Stimulated activated memory B cell treated with anti-CD40 and anti-IgM and Interleukin-4, amounts not matched to agents 10 μg/mL and 1 μg/mL and 100 μg/mL, for 72 hours (primary cell): Measurements from ENCODE around the gene CD6.

Experiments
- ATAC-seq: fragments of 150-1000 bp; cut with Tn5 transposase; 2 replicates; pipeline ENCODE4 v1.10.0; 2021
- H3K27ac Mint-ChIP-seq: one replicate; pipeline ENCODE4 v1.8.0; 2022; ENCODE audit warnings: mild to moderate bottlenecking, mixed read lengths
- H3K27me3 Mint-ChIP-seq: one replicate; pipeline ENCODE4 v1.8.0; 2022; ENCODE audit warnings: mixed read lengths
- H3K36me3 Mint-ChIP-seq: one replicate; pipeline ENCODE4 v1.8.0; 2022; ENCODE audit warnings: mixed read lengths
- H3K4me1 Mint-ChIP-seq: one replicate; pipeline ENCODE4 v1.8.0; 2022; ENCODE audit warnings: mixed read lengths
- H3K4me3 Mint-ChIP-seq: one replicate; pipeline ENCODE4 v1.8.0; 2022; ENCODE audit warnings: mild to moderate bottlenecking, moderate library complexity, mixed read lengths
- H3K9me3 Mint-ChIP-seq: one replicate; pipeline ENCODE4 v1.8.0; 2022; ENCODE audit warnings: mixed read lengths

Gene CD6

DNA sequence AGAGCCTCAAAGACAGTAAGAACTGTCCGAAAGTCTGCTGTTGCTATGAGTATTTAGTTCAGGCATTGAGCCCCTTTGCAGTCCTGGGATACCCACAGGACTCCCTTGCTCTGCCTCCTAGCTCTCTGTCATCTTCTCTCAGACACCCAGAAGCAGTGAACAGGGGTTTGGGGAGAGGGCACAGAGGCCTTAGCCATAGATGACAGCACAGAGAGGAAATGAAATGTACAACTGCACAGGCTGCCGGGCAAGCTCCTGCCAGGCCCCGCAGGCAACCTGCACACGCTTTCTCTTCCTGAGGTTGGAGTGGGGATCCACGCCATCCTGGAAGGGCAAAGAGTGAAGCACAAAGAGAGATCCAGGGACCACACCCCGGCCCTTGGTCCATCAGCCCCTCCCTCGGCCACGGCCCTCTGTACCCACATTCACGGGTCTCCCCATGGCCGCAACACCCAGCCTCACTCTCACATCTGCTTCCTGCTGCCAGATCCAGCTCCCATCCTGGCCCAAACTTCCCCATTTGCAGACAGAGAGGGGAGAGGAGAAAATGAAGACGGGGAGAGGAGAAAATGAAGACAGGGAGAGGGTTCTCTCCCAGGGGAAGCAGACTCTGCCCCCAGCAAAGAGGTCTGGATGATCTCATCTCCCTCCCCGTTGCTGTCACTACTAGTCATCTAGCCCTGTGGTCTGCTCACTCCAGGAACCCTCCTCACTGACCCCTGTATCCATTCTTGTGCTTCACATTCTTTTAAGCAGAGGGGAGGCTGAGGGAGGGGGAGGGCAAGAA lies 40.7 kb downstream of the CD6 start:
- ATAC-seq: no peak
- Mint-ChIP-seq H3K9me3 (no peaks in the 10 kb centered on the region), H3K27ac (no peak overlapping the region), H3K36me3 (no peaks in the 10 kb centered on the region), H3K4me1 (peaks cover 27% of the 10 kb centered on the region), H3K27me3 (peaks cover 2% of the 10 kb centered on the region), H3K4me3 (no peak overlapping the region)

DNA sequence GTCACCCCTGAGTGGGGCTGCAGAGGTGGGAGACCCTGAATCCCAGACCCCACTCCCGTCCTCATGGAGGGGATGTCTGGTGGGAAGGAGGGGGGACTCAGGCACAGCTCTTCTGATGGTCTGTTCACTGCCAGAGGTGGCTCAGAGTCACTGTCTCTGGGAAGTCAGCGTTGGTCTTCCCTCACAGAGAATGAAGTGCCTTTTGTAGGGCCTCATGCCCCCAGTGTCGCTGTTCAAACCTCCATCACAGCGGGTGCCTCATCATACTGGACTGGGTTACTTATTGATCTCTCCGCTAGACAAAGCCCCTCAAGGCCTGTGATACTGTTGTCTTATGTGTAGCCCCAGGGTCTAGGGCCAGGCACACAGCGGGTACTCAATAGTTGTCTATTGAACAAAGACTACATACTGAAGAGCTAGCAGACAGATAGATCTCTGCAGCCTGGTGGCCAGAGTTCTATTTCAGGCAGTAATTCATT lies 41.3 kb downstream of the CD6 start:
- no peak for ATAC-seq

DNA sequence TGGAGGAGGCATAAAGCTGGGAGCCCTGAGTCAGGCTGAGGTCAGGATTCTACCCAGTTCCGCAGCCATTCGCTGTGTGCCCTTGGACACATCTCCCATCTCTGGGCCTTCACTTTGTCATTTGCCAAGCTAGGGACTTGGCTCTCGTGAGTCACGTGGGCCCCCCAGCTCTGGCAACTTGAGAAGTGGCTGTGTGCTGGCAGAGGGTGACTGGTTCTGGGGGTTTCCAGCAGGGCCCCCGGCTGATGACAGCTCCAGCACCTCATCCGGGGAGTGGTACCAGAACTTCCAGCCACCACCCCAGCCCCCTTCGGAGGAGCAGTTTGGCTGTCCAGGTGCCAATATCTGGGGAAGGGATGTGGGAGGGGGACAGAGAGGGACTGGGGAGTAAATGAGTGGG lies 46.6 kb downstream of the CD6 start:
- Mint-ChIP-seq H3K9me3 (no peaks in the 10 kb centered on the region), H3K4me3 (no peak overlapping the region), H3K36me3 (no peaks in the 10 kb centered on the region), H3K27me3 (no peaks in the 10 kb centered on the region), H3K4me1 (peaks cover 31% of the 10 kb centered on the region), H3K27ac (no peak overlapping the region)
- no peak for ATAC-seq

More for the DNA sequence above, 41.3 kb downstream of the CD6 start:
- H3K4me1 Mint-ChIP-seq: peaks cover 23% of the 10 kb centered on the region
- no peak overlapping the region for H3K4me3 Mint-ChIP-seq
- no peaks in the 10 kb centered on the region for H3K27me3 Mint-ChIP-seq
- no peak overlapping the region for H3K27ac Mint-ChIP-seq
- no peaks in the 10 kb centered on the region for H3K36me3 Mint-ChIP-seq
- H3K9me3 Mint-ChIP-seq: no peaks in the 10 kb centered on the region

DNA sequence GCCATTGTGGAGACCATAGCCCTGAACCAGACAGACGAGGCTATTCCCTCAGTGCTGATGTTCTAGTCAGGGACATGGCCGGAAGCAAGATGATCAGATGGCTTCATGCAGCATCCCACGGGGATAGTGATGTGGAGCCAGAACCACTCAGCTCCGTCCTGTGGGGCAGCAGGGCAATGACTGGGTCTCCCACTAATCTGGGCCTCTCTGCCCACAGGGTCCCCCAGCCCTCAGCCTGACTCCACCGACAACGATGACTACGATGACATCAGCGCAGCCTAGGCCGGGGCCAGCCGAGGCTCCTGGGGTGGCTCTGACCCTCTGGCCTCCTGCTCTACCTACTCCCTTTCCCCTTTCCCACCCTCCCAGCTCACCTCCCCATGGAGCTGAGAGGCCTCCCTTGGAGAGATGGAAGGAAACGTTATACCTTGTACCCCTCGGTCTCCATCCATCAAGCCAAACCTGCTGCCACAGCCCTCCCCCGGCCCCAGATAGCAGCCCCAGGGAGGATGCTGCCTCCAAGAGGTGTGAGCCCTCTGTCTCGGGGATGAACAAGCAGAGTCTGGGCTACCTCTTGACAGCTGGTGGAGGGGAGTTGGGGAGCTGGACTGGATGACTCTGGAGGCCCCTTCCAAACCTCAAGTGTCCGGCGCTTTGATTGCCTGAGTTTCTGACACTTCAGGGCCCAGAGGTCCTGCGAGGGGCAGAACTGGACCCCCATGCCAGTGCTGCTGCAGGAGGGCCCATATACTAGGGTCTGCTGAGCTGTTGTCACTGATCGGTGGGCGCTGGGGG lies 47.8 kb downstream of the CD6 start:
- Mint-ChIP-seq H3K27me3 (no peaks in the 10 kb centered on the region), H3K4me3 (no peak overlapping the region), H3K4me1 (peaks cover 42% of the 10 kb centered on the region), H3K9me3 (no peaks in the 10 kb centered on the region), H3K36me3 (no peaks in the 10 kb centered on the region), H3K27ac (no peak overlapping the region)
- ATAC-seq: no peak

DNA sequence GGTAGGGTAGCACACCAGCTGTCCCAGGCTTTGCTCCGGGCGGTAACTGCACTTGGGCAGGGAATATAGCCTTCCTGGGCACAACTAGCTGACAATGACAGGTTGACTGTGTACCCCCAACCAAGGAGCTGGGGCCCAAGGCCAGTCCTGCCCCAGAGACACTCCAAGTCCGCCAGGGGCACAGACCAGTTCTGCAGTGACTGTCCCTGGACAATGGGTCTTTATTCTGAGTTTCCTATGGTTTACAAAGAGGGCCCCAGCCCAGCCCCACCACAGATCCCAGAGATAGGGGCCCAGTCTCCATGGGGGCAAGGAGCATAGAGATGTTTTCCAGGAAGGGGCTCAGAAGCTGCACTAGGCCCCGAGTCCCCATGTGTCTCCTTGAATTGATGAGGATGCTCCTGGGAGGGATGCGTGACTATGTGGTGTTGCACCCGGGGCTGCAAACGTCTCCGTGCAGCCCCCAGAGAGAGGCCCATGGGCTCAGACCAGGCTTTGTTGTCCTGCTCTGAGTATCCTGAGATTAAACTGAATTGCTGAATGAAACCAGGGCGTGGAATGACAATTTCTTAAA lies 48.4 kb downstream of the CD6 start:
- Mint-ChIP-seq H3K27ac (no peak overlapping the region), H3K9me3 (no peaks in the 10 kb centered on the region), H3K27me3 (no peaks in the 10 kb centered on the region), H3K4me1 (peaks cover 48% of the 10 kb centered on the region), H3K36me3 (no peaks in the 10 kb centered on the region), H3K4me3 (no peak overlapping the region)
- no peak for ATAC-seq

DNA sequence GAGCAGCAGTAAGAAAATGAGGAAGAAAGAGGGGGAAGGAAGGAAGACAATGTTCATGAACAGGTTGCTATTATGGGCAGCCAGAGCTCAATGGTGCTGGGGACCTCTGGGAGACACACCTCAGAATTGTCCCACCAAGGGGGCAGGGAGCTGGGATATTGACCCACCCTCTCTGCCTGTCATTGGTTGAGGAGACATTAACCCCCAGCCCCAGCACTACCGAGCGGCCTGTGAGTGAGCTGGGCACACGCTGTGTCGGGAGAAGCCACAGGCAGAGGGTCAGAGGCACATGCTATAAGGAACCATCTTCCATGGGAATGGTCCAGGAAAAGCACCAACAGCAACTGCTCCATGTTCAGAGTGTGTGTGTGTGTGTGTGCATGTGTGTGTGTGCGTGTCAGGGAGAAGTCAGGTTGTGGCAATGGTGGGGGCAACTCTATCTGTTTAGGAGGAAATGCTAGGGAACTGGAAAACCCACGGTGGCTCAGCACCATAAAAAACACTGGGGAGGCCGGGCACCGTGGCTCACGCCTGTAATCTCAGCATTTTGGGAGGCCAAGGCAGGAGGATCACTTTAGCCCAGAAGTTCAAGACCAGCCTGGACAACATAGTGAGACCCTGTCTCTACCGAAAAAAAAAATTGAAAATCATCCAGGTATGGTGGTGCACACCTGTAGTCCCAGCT lies 49.2 kb downstream of the CD6 start:
- H3K4me3 Mint-ChIP-seq: peak overlapping the region; percentile 22
- peak overlapping the region; percentile 72 for H3K27ac Mint-ChIP-seq
- no peaks in the 10 kb centered on the region for H3K9me3 Mint-ChIP-seq
- H3K4me1 Mint-ChIP-seq: peaks cover 53% of the 10 kb centered on the region
- no peak for ATAC-seq
- H3K36me3 Mint-ChIP-seq: no peaks in the 10 kb centered on the region
- no peaks in the 10 kb centered on the region for H3K27me3 Mint-ChIP-seq

DNA sequence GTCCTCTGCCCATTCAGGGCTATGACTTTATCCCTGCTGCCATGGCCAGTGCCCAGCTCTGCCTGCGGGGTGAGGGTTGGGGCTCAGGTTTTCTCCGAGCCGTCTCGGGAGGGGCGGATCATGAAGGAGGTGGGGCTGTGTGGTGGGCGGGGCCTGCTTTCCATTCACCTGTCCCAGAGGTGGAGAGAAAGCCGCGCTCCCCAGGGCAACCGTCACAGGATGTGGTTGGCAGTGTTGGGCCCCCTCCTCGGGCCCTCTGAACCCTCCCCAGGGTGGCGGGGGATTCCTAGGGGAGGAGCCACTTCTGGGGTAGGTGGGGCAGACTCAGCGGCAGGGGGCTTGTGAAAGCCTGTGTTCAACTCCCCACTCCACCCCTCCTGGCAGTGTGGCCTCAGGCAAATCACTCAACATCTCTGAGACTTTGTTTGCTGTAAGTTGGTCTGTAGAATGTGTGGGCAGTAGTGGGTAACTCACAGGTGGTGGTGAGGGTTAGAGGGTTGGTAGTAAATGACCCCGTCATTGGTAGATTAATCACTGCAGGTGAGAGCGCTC lies 50.3 kb downstream of the CD6 start:
- no peaks in the 10 kb centered on the region for H3K9me3 Mint-ChIP-seq
- H3K36me3 Mint-ChIP-seq: no peaks in the 10 kb centered on the region
- H3K27me3 Mint-ChIP-seq: no peaks in the 10 kb centered on the region
- H3K4me3 Mint-ChIP-seq: peak overlapping the region; percentile 60
- H3K4me1 Mint-ChIP-seq: peaks cover 63% of the 10 kb centered on the region
- ATAC-seq: peak; percentile 80
- peak overlapping the region; percentile 72 for H3K27ac Mint-ChIP-seq

DNA sequence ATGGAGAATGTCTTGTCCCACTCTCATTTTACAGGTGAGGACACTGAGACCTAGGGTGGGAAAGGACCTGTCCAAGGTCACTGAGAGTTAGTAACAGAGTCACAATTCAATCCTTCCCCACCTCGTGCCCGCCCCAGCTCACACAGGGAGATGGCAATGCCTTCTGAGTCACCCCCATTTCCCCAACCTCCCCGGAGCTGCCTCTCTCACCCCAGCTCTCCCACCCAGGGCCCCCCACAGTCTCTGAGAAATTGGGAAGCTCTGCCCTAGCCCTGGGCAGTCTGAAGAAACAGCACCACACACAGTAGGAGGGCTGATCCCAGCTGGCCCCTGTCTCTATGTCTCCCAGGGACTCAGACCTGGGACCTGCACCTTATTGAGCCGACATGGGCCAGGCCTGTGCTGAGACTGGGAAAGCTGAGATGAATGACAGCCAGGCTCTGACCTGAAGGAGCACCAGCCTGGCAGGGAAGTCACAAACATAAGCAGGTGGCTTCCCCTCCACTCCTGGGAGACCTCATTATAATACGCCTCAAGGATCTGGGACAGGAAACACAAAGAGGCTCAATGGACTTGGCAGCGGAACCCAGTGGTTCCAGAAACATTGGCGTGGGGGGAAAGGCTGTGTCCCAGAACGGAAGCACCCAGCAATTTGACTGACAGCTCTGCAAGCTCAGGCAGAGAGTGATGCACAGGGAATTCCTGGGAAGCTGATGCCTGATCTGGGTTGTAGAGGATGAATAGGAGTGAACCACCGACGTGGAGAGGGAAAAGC lies 51.0 kb downstream of the CD6 start:
- ATAC-seq: no peak
- Mint-ChIP-seq H3K36me3 (no peaks in the 10 kb centered on the region), H3K9me3 (no peaks in the 10 kb centered on the region), H3K27ac (peak overlapping the region; percentile 72), H3K4me1 (peaks cover 71% of the 10 kb centered on the region), H3K27me3 (no peaks in the 10 kb centered on the region), H3K4me3 (no peak overlapping the region)

DNA sequence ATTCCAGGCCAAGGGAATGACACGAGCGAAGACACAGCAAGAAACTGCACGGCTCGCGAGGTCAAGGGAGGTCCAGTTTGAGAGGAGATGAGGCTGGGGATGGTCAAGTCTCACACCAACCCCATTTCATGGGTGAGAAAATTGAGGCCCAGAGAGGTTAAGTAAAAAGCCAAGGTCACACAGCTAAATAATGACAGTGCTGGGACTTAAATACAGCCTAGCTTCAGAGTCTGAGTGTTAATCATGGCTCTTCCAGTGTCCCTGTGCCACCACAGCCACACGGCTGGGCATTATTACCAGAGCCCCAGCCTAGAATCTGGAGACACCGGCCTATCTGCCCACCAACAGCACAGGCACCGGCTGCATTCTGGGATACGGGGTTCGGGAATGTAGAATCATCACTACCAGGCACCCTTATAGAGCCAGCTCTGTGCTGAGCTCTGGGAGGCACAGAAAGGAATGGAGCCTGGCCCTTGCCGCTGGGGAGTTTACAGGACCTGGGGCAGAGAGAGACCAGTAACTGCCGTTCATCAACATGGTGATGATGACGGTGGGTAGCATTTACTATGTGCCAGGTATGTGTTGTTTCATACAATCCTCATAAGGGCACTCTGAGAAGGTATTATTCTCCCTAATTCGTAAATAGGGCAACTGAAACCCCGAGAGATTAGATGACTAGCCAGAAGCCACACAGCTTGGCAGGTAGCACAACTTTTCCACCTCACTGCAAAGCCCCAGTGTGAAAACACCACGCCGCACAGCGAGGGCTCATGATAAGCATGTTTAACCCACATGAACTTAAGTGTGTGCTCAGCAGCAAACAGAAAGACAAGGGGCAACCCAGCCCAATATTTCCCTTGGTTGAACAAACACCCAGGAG lies 51.8 kb downstream of the CD6 start:
- peak; percentile 29 for ATAC-seq
- Mint-ChIP-seq H3K27me3 (no peaks in the 10 kb centered on the region), H3K36me3 (peaks cover 8% of the 10 kb centered on the region), H3K4me3 (no peak overlapping the region), H3K9me3 (no peaks in the 10 kb centered on the region), H3K4me1 (peaks cover 79% of the 10 kb centered on the region), H3K27ac (peak overlapping the region; percentile 72)

DNA sequence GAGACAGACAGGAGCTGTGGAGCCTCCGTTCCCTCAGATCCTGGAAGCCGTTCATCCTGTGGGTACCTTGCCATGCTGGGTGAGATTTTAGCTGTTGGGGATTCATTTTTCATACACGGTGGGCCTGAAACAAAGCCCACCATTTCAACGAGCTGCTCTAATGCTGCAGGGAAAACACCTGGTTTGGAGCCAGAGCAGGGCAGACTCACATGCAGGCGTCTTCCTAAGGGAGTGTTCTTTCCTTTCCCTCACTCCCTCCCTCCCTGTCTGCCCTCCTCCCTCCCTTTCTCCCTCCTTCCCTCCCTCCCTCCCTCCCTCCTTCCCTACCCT lies 52.5 kb downstream of the CD6 start:
- ATAC-seq: no peak
- H3K9me3 Mint-ChIP-seq: no peaks in the 10 kb centered on the region

DNA sequence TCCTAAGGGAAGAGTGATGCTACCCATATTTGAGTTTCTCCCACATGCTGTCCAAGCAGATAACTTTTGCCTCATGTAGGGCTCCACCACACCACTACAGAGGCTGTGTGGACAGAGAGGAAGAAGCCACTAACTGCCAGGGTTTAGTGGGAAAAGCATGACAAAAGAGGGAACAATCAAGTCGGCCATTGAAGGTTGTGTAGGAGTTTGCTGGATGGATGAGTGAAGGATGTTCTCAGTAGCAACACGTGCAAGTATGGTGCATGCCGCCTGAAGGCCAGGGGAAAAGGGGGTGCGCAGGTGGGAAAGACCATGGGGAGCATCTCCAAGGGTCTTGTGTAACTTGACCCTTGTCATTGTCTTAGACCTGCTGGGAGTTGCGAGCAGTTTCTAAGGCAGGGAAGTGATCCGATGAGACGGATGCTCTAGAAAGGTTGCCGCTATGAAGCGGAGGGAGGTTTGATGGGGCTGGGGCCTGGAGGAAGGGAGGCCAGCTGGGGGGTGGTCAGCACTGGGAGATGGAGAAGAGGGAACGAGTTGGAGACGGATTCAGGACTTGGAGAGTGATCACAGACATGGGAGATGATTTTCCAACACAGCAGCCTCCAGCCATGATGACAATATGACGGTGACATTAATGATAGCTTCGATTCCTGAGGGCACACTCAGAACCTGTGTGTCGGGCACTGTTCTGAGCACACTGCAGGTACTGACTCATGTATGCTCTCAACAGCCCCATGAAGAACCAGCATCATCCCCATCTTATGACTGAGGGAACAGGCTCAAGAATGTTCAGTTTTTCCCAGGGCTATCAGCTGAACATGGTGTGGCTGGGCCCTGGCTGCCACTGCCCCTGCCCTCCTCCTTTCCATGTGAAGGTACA lies 53.7 kb downstream of the CD6 start:
- Mint-ChIP-seq H3K4me3 (no peak overlapping the region), H3K9me3 (no peaks in the 10 kb centered on the region), H3K36me3 (peaks cover 19% of the 10 kb centered on the region), H3K27me3 (no peaks in the 10 kb centered on the region), H3K4me1 (peaks cover 87% of the 10 kb centered on the region), H3K27ac (peak overlapping the region; percentile 72)
- ATAC-seq: no peak

More for the DNA sequence above, 52.5 kb downstream of the CD6 start:
- H3K4me1 Mint-ChIP-seq: peaks cover 84% of the 10 kb centered on the region
- H3K4me3 Mint-ChIP-seq: no peak overlapping the region
- peak overlapping the region; percentile 72 for H3K27ac Mint-ChIP-seq
- no peaks in the 10 kb centered on the region for H3K27me3 Mint-ChIP-seq
- peaks cover 10% of the 10 kb centered on the region for H3K36me3 Mint-ChIP-seq

DNA sequence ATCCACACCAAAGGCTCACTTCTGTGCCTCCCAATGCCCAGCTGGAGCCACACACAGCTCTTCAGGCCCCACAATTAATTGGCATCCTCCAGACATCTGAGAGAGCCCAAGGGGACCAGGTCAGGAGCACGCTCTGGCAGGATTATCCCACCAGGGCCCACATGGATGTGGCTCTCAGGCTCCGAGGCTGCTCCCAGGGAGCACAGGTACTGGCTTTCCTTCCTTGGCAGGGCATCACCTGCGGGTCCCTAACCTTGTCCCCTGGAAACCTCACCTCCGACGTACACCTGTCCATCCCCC lies 54.3 kb downstream of the CD6 start:
- ATAC-seq: no peak
- Mint-ChIP-seq H3K4me1 (peaks cover 83% of the 10 kb centered on the region), H3K36me3 (peaks cover 21% of the 10 kb centered on the region), H3K9me3 (no peaks in the 10 kb centered on the region), H3K27ac (peak overlapping the region; percentile 91), H3K4me3 (no peak overlapping the region), H3K27me3 (no peaks in the 10 kb centered on the region)
